SK-N-SH (cell line): Measurements from ENCODE around the gene ACSL1. TPM values are rescaled to one million over a fixed set of nuclear protein-coding genes. Genes with fewer than 3 reads are reported as not detected.

Source experiments
- CTCF ChIA-PET: fragments of 300-600, 350-600 bp; formaldehyde crosslinking; extraction: SDS; loops from one replicate; lab custom pipeline; 2021; lab: Yijun Ruan, JAX
- POLR2A ChIA-PET: fragments of 350-600 bp; sonication (Branson Sonifier 250); formaldehyde crosslinking; extraction: SDS; loops from one replicate; lab custom pipeline; 2020; ENCODE audit warnings: antibody characterized with exemption, inconsistent platforms; lab: Yijun Ruan, JAX
- DNase-seq: peaks from one replicate; pipeline ENCODE4 v3.0.0; 2012
- H2AFZ ChIP-seq: fragments of 200-600 bp; sonication (generic); 2 replicates; pipeline ENCODE4 v1.8.1; 2016; ENCODE audit warnings: antibody characterized with exemption, mild to moderate bottlenecking, low read depth
- H3F3A ChIP-seq: fragments of 200-600 bp; sonication (generic); replicated peaks from 2 replicates; pipeline ENCODE3; 2016; ENCODE audit warnings: antibody characterized with exemption, mild to moderate bottlenecking; ENCODE audit not compliant: insufficient read depth
- H3K27ac ChIP-seq, 2 experiments: fragments of 200-500 bp in 1 of 2; fragments of 200-600 bp in 1 of 2; sonication (Bioruptor generic) in 1 of 2; sonication (generic), shearing (Covaris generic) in 1 of 2; 2 replicates each; pipeline versions ENCODE4 v1.5.1 to v1.6.1; 2014 to 2016; ENCODE audit warnings: low read depth in 2 of 2, inconsistent platforms in 1 of 2, low read length in 1 of 2, mild to moderate bottlenecking in 1 of 2, mixed read lengths in 1 of 2
- H3K27me3 ChIP-seq: fragments of 200-600 bp; sonication (generic), shearing (Covaris generic); 2 replicates; pipeline ENCODE4 v1.6.1; 2016; ENCODE audit warnings: mixed run types; ENCODE audit not compliant: insufficient read depth
- H3K36me3 ChIP-seq, 2 experiments: fragments of 200-500 bp in 1 of 2; fragments of 200-600 bp in 1 of 2; sonication (Bioruptor generic) in 1 of 2; sonication (generic) in 1 of 2; replicated peaks in 1 of 2; 2 replicates each; pipeline versions ENCODE3 to v1.5.1; 2014 to 2016; ENCODE audit warnings: low read length in 1 of 2, mild to moderate bottlenecking in 1 of 2; ENCODE audit not compliant: insufficient read depth in 2 of 2, control insufficient read depth in 1 of 2
- H3K4me1 ChIP-seq, 2 experiments: fragments of 200-500 bp in 1 of 2; fragments of 200-600 bp in 1 of 2; sonication (Bioruptor generic) in 1 of 2; sonication (generic), shearing (Covaris generic) in 1 of 2; 2 replicates each; pipeline versions ENCODE4 v1.5.1 to v1.6.1; 2014 to 2016; ENCODE audit warnings: low read depth in 1 of 2, low read length in 1 of 2, mixed run types in 1 of 2; ENCODE audit not compliant: insufficient read depth in 2 of 2, control insufficient read depth in 1 of 2
- H3K4me2 ChIP-seq: fragments of 200-600 bp; sonication (generic), shearing (Covaris generic); 2 replicates; pipeline ENCODE4 v1.6.1; 2017; ENCODE audit warnings: mixed run types
- H3K4me3 ChIP-seq, 2 experiments: fragments of 200-500 bp in 1 of 2; fragments of 200-600 bp in 1 of 2; sonication (Bioruptor generic) in 1 of 2; sonication (generic), shearing (Covaris generic) in 1 of 2; 2 replicates each; pipeline versions ENCODE4 v1.5.1 to v1.8.1; 2014 to 2016; ENCODE audit warnings: low read depth in 2 of 2, inconsistent platforms in 1 of 2, low read length in 1 of 2, mild to moderate bottlenecking in 1 of 2, mixed read lengths in 1 of 2, moderate library complexity in 1 of 2
- H3K79me2 ChIP-seq: fragments of 200-600 bp; sonication (generic); 2 replicates; pipeline ENCODE4 v1.8.1; 2017; ENCODE audit warnings: mild to moderate bottlenecking; ENCODE audit not compliant: insufficient read depth
- H3K9ac ChIP-seq: fragments of 200-600 bp; sonication (generic); 2 replicates; pipeline ENCODE4 v1.6.1; 2017; ENCODE audit warnings: mixed run types
- H3K9me2 ChIP-seq: fragments of 200-600 bp; sonication (generic); 2 replicates; pipeline ENCODE4 v1.6.1; 2017; ENCODE audit warnings: mixed run types
- H3K9me3 ChIP-seq: fragments of 200-600 bp; sonication (generic); 2 replicates; pipeline ENCODE4 v1.6.1; 2017; ENCODE audit warnings: mixed run types, mild to moderate bottlenecking, moderate library complexity
- H4K20me1 ChIP-seq: fragments of 200-600 bp; sonication (generic); 2 replicates; pipeline ENCODE4 v1.6.1; 2017; ENCODE audit warnings: mild to moderate bottlenecking, mixed run types; ENCODE audit not compliant: insufficient read depth
- CHD2 ChIP-seq: fragments of 150-350 bp; IDR thresholded peaks from 2 replicates; pipeline ENCODE4 v1.6.1; 2018; ENCODE audit warnings: low read length; ENCODE audit not compliant: partially characterized antibody
- ELF1 ChIP-seq: IDR thresholded peaks from 2 replicates; pipeline ENCODE4 v1.4.0; 2012
- EZH2phosphoT487 ChIP-seq: fragments of 200-600 bp; sonication (generic); IDR thresholded peaks from 2 replicates; pipeline ENCODE4 v1.6.1; 2017; ENCODE audit warnings: low read depth, mixed run types, mild to moderate bottlenecking, antibody characterized with exemption, moderate library complexity, borderline replicate concordance
- JUND ChIP-seq: IDR thresholded peaks from 2 replicates; pipeline ENCODE4 v1.4.0; 2012
- MXI1 ChIP-seq: IDR thresholded peaks from 2 replicates; pipeline ENCODE4 v1.6.1; 2012; ENCODE audit warnings: mild to moderate bottlenecking, low read depth, low read length, improper control_type of control experiment
- NFIC ChIP-seq: IDR thresholded peaks from 2 replicates; pipeline ENCODE4 v1.4.0; 2012; ENCODE audit warnings: borderline replicate concordance
- NRF1 ChIP-seq: IDR thresholded peaks from 2 replicates; pipeline ENCODE4 v1.6.1; 2012; ENCODE audit warnings: low read depth, mild to moderate bottlenecking, low read length
- POLR2AphosphoS5 ChIP-seq: IDR thresholded peaks from 2 replicates; pipeline ENCODE4 v1.6.1; 2012; ENCODE audit warnings: low read depth, low read length
- RAD21 ChIP-seq: IDR thresholded peaks from 2 replicates; pipeline ENCODE4 v1.6.1; 2012; ENCODE audit warnings: mild to moderate bottlenecking, low read length
- RCOR1 ChIP-seq: fragments of 150-350 bp; IDR thresholded peaks from 2 replicates; pipeline ENCODE4 v1.6.1; 2017; ENCODE audit warnings: antibody characterized with exemption, low read length
- RXRA ChIP-seq: IDR thresholded peaks from 2 replicates; pipeline ENCODE4 v1.4.0; 2012; ENCODE audit warnings: low read depth, mild to moderate bottlenecking, borderline replicate concordance
- TAF1 ChIP-seq: IDR thresholded peaks from 2 replicates; pipeline ENCODE4 v1.6.1; 2012; ENCODE audit warnings: low read depth, mild to moderate bottlenecking, low read length, moderate library complexity, borderline replicate concordance
- TCF12 ChIP-seq: IDR thresholded peaks from 2 replicates; pipeline ENCODE4 v1.4.0; 2012
- YY1 ChIP-seq: IDR thresholded peaks from 2 replicates; pipeline ENCODE4 v1.4.0; 2012; ENCODE audit warnings: low read depth, mild to moderate bottlenecking
- WGBS: methylation state at CpG from one replicate; pipeline ENCODE4 v1.1.6; 2017; ENCODE audit warnings: low lambda C conversion rate; 5-methylcytosine and 5-hydroxymethylcytosine counted together
- polyA plus RNA-seq, 3 experiments: library from polyadenylated mRNA; depleted of rRNA; stranded (reverse); fragments of >200 nt; gene quantifications; 2 replicates each; pipeline ENCODE4 v1.2.3, GENCODE V29; 2012
- TF ChIP-seq, protein P1 (sequence below): IDR thresholded peaks from 2 replicates; pipeline ENCODE4 v1.4.0; 2012; ENCODE audit warnings: low read depth, borderline replicate concordance
- TF ChIP-seq, protein P2 (sequence below): fragments of 200-600 bp; sonication (generic); IDR thresholded peaks from 2 replicates; pipeline ENCODE4 v1.6.1; 2017; ENCODE audit warnings: antibody characterized with exemption, mild to moderate bottlenecking, moderate library complexity
- TF ChIP-seq, protein P3 (sequence below): IDR thresholded peaks from 2 replicates; pipeline ENCODE4 v1.4.0; 2012; ENCODE audit warnings: low read depth, borderline replicate concordance
- TF ChIP-seq, protein P4 (sequence below): fragments of 150-350 bp; IDR thresholded peaks from 2 replicates; pipeline ENCODE4 v1.6.1; 2017; ENCODE audit warnings: antibody characterized with exemption, low read length, low read depth, borderline replicate concordance

ACSL1 gene
- polyA plus RNA-seq, 1 of the 3 experiments (the other 2 are of a cell fraction), result 7.9 TPM

DNA sequence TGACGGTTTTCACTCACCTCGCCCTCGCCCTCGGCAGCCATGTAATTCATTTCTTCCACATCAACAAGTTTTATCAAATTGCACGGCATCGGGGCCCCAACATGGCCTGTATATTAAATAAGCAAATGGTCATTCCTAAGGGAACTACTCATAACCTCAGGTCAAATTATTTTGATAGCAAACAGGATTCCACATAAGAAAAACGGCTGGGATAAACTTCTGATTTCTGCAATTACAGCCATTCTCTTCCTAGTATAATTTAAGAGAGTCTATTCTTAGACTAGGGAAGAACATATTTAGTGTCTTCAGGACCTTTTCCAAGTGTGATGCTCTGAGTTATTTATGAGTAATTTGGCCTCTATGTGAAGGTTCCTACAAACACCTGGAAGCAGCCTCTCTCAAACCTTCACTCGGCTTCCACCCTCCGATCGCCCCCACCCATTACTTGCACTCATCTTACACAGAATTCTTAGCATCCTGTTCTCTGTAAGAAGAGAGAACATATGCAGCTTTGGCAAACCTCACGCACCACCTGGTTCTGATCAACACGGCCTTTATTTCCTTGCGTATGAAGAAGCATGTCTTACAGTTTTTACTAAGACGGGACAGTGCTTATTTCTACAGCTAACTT, 62.5 kb downstream of the ACSL1 start:
- Histone ChIP-seq H3K4me3 (no peak overlapping the region), H3K27ac (no peak overlapping the region), H3K9me2 (no peaks in the 10 kb centered on the region), H2AFZ (no peak overlapping the region), H3K4me1 (peaks cover 0 to 4% of the 10 kb centered on the region in 2 experiments; a peak in 1 of 4 replicates), H3F3A (no peaks in the 10 kb centered on the region), H4K20me1 (no peaks in the 10 kb centered on the region), H3K4me2 (no peak overlapping the region), H3K27me3 (no peaks in the 10 kb centered on the region), H3K9me3 (no peaks in the 10 kb centered on the region), H3K36me3 (peaks cover 19 to 34% of the 10 kb centered on the region in 2 experiments), H3K9ac (no peak overlapping the region), H3K79me2 (no peaks in the 10 kb centered on the region)
- no peak for DNase-seq
- POLR2A ChIA-PET, result no interaction called here
- CTCF ChIA-PET, result interaction anchor here (0.9 to 2.0 kb wide), 4 partner anchors 16 to 221 kb away, joined by 3 to 7 read pairs (median 5); no protein-coding TSS in a partner anchor
- TF ChIP-seq MXI1 (no peak), TCF12 (no peak), POLR2AphosphoS5 (no peak), JUND (no peak), EZH2phosphoT487 (no peak), NRF1 (no peak), CHD2 (no peak), RCOR1 (no peak), RAD21 (no peak)
- TF ChIP-seq, protein P1, sequence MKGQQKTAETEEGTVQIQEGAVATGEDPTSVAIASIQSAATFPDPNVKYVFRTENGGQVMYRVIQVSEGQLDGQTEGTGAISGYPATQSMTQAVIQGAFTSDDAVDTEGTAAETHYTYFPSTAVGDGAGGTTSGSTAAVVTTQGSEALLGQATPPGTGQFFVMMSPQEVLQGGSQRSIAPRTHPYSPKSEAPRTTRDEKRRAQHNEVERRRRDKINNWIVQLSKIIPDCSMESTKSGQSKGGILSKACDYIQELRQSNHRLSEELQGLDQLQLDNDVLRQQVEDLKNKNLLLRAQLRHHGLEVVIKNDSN, result no peak
- TF ChIP-seq, protein P2, sequence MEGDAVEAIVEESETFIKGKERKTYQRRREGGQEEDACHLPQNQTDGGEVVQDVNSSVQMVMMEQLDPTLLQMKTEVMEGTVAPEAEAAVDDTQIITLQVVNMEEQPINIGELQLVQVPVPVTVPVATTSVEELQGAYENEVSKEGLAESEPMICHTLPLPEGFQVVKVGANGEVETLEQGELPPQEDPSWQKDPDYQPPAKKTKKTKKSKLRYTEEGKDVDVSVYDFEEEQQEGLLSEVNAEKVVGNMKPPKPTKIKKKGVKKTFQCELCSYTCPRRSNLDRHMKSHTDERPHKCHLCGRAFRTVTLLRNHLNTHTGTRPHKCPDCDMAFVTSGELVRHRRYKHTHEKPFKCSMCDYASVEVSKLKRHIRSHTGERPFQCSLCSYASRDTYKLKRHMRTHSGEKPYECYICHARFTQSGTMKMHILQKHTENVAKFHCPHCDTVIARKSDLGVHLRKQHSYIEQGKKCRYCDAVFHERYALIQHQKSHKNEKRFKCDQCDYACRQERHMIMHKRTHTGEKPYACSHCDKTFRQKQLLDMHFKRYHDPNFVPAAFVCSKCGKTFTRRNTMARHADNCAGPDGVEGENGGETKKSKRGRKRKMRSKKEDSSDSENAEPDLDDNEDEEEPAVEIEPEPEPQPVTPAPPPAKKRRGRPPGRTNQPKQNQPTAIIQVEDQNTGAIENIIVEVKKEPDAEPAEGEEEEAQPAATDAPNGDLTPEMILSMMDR, result no peak
- TF ChIP-seq, protein P3, sequence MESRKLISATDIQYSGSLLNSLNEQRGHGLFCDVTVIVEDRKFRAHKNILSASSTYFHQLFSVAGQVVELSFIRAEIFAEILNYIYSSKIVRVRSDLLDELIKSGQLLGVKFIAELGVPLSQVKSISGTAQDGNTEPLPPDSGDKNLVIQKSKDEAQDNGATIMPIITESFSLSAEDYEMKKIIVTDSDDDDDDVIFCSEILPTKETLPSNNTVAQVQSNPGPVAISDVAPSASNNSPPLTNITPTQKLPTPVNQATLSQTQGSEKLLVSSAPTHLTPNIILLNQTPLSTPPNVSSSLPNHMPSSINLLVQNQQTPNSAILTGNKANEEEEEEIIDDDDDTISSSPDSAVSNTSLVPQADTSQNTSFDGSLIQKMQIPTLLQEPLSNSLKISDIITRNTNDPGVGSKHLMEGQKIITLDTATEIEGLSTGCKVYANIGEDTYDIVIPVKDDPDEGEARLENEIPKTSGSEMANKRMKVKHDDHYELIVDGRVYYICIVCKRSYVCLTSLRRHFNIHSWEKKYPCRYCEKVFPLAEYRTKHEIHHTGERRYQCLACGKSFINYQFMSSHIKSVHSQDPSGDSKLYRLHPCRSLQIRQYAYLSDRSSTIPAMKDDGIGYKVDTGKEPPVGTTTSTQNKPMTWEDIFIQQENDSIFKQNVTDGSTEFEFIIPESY, result no peak
- WGBS, result 88% methylated on average over 14 of the region's 14 CpGs

DNA sequence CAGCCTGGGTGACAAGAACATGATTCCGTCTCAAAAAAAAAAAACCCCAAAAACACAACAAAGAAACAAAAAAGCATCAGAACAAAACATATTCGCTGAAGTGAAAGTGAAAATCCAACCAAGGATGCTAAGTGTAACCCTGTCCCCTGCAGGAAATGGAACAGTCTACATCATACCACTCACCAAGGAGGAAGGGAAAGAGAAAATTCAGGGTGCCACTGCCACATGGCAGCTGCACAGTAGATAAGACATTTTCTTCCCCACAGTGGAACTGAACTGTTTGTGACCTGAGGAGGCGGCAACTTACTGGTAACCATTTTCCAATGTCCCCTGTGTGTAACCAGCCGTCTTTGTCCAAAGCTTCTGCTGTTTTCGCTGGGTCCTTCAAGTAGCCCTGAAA, 63.7 kb downstream of the ACSL1 start:
- CTCF ChIA-PET, result interaction anchor here (1.1 to 2.0 kb wide), 2 partner anchors 17 to 222 kb away, joined by 3 to 6 read pairs; no protein-coding TSS in a partner anchor
- POLR2A ChIA-PET, result no interaction called here
- no peak overlapping the region for H3K27ac ChIP-seq
- no peaks in the 10 kb centered on the region for H3K79me2 ChIP-seq
- H3K36me3 ChIP-seq, result peaks cover 12 to 30% of the 10 kb centered on the region in 2 experiments
- no peak overlapping the region for H3K9ac ChIP-seq
- H4K20me1 ChIP-seq, result no peaks in the 10 kb centered on the region
- H3F3A ChIP-seq, result no peaks in the 10 kb centered on the region
- TF ChIP-seq NRF1 (no peak), RXRA (no peak), POLR2AphosphoS5 (no peak), NFIC (no peak), YY1 (no peak), ELF1 (no peak), TAF1 (no peak)
- TF ChIP-seq, protein P4, sequence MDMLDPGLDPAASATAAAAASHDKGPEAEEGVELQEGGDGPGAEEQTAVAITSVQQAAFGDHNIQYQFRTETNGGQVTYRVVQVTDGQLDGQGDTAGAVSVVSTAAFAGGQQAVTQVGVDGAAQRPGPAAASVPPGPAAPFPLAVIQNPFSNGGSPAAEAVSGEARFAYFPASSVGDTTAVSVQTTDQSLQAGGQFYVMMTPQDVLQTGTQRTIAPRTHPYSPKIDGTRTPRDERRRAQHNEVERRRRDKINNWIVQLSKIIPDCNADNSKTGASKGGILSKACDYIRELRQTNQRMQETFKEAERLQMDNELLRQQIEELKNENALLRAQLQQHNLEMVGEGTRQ, result no peak
- H2AFZ ChIP-seq, result no peak overlapping the region
- H3K4me3 ChIP-seq, result no peak overlapping the region
- H3K27me3 ChIP-seq, result no peaks in the 10 kb centered on the region
- H3K4me1 ChIP-seq, result peaks cover 0 to 4% of the 10 kb centered on the region in 2 experiments; a peak in 1 of 4 replicates
- no peaks in the 10 kb centered on the region for H3K9me2 ChIP-seq
- no peak for DNase-seq
- WGBS, result 99% methylated on average over 5 of the region's 5 CpGs
- no peak overlapping the region for H3K4me2 ChIP-seq
- H3K9me3 ChIP-seq, result no peaks in the 10 kb centered on the region
